Measurements from ENCODE around the gene GNLY. TPM values are rescaled to one million over a fixed set of nuclear protein-coding genes. Genes with fewer than 3 reads are reported as not detected.
A peak's percentile ranks its signal among the peaks of the same experiment; 100 is the strongest.

Gene GNLY
- total RNA-seq, 4 donors from 2014 or later = 1.7 to 15.3 (median 10.5) TPM; not detected in 1

DNA sequence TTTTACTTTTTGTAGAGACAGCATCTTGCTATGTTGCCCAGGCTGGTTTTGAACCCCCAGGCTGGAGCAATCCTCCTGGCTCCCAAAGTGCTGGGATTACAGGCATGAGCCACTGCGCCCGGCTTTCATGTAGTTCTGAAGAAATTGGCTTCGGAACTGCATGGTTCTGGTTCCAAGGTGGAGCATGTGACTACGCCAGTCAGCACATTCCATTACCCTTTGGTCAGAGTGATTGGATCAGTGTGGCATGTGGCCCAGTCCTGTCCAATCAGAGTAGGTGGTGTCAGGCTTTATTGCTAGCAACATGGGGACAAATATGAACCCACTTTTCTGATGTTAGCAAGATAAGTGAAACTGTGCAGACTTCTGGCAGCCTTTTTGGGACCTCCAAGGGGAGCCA lies 43.3 kb downstream of the GNLY start:
- Histone ChIP-seq H3K27me3 (no peaks in the 10 kb centered on the region), H3K36me3 (no peaks in the 10 kb centered on the region), H3K9me3 (no peaks in the 10 kb centered on the region), H3K4me3 (no peak overlapping the region), H3K27ac (peak overlapping the region; percentile 32 to 70 (median 59)), H3K4me1 (peaks cover 0 to 9% (median 0%) of the 10 kb centered on the region in 4 donors)
- peak in 1 of 3 donors; percentile 80 for DNase-seq
- no peak for TF ChIP-seq POLR2A (IDR thresholded peaks at IDR 0.05)
- TF ChIP-seq, protein P1, sequence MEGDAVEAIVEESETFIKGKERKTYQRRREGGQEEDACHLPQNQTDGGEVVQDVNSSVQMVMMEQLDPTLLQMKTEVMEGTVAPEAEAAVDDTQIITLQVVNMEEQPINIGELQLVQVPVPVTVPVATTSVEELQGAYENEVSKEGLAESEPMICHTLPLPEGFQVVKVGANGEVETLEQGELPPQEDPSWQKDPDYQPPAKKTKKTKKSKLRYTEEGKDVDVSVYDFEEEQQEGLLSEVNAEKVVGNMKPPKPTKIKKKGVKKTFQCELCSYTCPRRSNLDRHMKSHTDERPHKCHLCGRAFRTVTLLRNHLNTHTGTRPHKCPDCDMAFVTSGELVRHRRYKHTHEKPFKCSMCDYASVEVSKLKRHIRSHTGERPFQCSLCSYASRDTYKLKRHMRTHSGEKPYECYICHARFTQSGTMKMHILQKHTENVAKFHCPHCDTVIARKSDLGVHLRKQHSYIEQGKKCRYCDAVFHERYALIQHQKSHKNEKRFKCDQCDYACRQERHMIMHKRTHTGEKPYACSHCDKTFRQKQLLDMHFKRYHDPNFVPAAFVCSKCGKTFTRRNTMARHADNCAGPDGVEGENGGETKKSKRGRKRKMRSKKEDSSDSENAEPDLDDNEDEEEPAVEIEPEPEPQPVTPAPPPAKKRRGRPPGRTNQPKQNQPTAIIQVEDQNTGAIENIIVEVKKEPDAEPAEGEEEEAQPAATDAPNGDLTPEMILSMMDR (IDR thresholded peaks at IDR 0.05) = no peak

DNA sequence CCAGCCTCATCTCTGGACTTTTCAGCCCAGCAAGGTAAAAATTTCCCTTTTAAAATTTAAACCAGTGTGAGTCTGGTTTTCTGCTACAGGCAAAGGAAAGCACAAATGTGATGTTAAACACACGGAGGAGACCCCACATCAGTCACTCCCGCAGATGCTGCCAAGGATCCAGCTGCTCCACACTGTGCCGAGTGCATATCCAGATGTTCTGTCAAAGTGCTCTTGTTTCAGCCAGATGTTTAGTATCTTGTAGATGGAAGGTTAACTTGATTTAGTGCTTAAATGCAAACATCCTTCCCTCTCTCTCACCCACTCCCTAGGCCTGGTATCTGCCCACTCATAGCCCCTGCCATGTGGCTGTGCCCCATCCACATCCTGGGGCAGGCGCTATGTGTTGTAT lies 43.8 kb downstream of the GNLY start:
- H3K4me1 ChIP-seq = peaks cover 0 to 14% (median 3%) of the 10 kb centered on the region in 4 donors
- peak overlapping the region; percentile 32 to 70 (median 59) for H3K27ac ChIP-seq
- no peaks in the 10 kb centered on the region for H3K36me3 ChIP-seq
- H3K27me3 ChIP-seq = no peaks in the 10 kb centered on the region
- TF ChIP-seq, protein P1 (IDR thresholded peaks at IDR 0.05) = no peak
- no peak for TF ChIP-seq POLR2A (IDR thresholded peaks at IDR 0.05)
- DNase-seq = no peak
- no peak overlapping the region for H3K4me3 ChIP-seq
- H3K9me3 ChIP-seq = no peaks in the 10 kb centered on the region

DNA sequence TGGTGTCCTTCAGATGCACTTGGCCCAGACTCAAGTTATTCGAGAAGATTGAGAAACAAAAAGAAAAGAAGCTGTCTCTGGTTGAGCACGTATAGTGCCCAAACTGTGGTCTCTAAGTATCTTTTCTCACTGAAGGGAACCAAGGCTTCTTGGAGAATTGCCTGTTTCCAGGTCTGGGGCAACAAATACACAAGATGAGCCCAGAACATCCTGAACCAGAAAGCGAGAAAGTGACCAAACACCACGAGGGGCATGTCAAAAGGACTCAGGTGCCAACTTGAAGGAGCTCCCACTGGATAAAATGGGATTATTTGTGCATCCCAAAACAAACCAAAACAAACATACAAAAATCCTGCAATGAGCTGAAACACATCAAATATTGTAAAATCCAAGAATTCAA lies 46.0 kb downstream of the GNLY start:
- DNase-seq = no peak
- Histone ChIP-seq H3K27ac (no peak overlapping the region), H3K4me1 (peaks cover 0 to 34% (median 4%) of the 10 kb centered on the region in 4 donors), H3K4me3 (no peak overlapping the region), H3K36me3 (no peaks in the 10 kb centered on the region), H3K9me3 (no peaks in the 10 kb centered on the region), H3K27me3 (no peaks in the 10 kb centered on the region)
- no peak for TF ChIP-seq POLR2A (IDR thresholded peaks at IDR 0.05)
- TF ChIP-seq, protein P1 (IDR thresholded peaks at IDR 0.05) = no peak

DNA sequence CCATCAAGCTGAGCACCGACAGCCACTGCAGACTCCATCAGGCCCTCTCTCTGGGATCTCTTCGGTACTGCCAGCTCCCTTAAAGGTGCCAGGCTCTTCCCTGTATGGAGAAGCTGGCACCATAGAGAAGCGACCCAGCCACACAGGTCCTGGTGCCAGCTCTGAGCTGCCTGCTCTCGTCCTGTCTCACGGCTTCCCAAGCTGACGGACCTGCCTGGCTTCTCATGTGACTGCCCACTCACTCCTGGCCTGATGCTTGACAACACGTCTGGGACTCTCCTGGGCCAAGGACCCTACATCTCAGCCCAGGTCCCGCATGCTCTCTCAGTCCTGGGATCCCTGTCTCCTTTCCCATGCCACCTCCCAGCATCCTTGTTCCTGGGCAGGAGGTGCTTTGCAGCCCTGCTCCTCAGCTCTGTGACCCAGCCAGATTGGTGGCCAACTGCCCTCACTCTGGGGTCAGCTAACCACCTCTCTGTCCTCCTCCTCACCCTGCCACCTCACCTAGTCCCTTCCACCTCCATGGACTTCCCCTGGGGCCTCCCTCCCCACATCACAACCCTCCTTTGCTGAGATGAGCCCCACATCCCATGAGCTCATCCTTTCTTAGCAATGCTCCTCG lies 47.2 kb downstream of the GNLY start:
- no peaks in the 10 kb centered on the region for H3K36me3 ChIP-seq
- no peaks in the 10 kb centered on the region for H3K9me3 ChIP-seq
- H3K4me1 ChIP-seq = peaks cover 0 to 43% (median 4%) of the 10 kb centered on the region in 4 donors
- TF ChIP-seq POLR2A (IDR thresholded peaks at IDR 0.05) = no peak
- TF ChIP-seq, protein P1 (IDR thresholded peaks at IDR 0.05) = no peak
- DNase-seq = no peak
- H3K4me3 ChIP-seq = no peak overlapping the region
- H3K27me3 ChIP-seq = no peaks in the 10 kb centered on the region
- peak overlapping the region; percentile 63 to 86 (median 79) for H3K27ac ChIP-seq

DNA sequence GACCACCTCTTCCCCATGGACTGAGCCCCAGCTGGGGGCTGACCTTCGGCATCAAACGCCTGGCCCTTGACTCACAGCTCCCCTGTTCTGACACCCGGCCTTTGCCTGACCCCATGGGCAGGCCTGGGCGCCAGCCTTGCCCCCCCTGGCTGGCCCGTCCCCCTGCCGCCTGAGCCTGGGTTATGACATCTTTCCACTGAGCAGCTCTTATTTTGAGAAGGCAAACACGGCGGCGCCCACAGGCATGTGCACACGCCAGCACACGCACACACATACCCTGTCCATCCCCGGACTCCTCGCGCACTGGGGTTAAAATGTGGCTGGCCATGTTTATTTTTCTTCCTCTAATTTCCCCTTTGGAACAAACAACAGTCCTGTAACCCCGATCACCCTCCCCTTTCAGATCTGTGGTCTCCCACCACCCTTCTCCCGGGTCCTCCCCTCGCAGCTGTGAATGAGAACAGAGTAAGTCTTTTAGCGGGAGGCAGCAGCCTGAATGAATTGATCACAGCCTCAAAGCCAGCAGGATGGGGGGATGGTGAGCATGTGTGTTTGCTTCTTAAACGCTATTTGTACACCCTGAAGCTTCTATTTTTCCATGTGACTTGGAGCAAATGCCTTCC lies 47.8 kb downstream of the GNLY start:
- DNase-seq = peak in 1 of 3 donors; percentile 67
- no peaks in the 10 kb centered on the region for H3K36me3 ChIP-seq
- TF ChIP-seq POLR2A (IDR thresholded peaks at IDR 0.05) = no peak
- TF ChIP-seq, protein P1 (IDR thresholded peaks at IDR 0.05) = no peak
- H3K4me1 ChIP-seq = peaks cover 0 to 46% (median 4%) of the 10 kb centered on the region in 4 donors
- H3K27me3 ChIP-seq = no peaks in the 10 kb centered on the region
- no peak overlapping the region for H3K4me3 ChIP-seq
- H3K27ac ChIP-seq = peak overlapping the region; percentile 63 to 86 (median 79)
- no peaks in the 10 kb centered on the region for H3K9me3 ChIP-seq

All from Peyer's patch (tissue), 4 donors.